HepG2 (cell line): ENCODE measurements around the gene VAV2. TPM values are rescaled to one million over a fixed set of nuclear protein-coding genes. Genes with fewer than 3 reads are reported as not detected.
A peak's percentile ranks its signal among the peaks of the same experiment; 100 is the strongest.

Experiments
- ATAC-seq: fragments of 200-7000 bp; cut with Tn5 transposase; 3 replicates; pipeline ENCODE4 v1.9.1; 2020; ENCODE audit warnings: mild to moderate bottlenecking, moderate library complexity
- BruUV-seq: library from RNA; stranded (reverse); fragments of 400-500 nt; replicated peaks from 2 replicates; lab custom pipeline; 2021; lab: Mats Ljungman, UMichigan
- CTCF ChIA-PET: fragments of 300-600 bp; formaldehyde crosslinking; extraction: SDS; loops from one replicate; lab custom pipeline; 2021; ENCODE audit warnings: low total read pairs, inconsistent platforms, low intra/inter-chr PET ratio; lab: Yijun Ruan, JAX
- POLR2A ChIA-PET: fragments of 350-600 bp; sonication (Branson Sonifier 250); formaldehyde crosslinking; loops from one replicate; lab custom pipeline; 2020; ENCODE audit warnings: antibody characterized with exemption, inconsistent platforms; lab: Yijun Ruan, JAX
- DNase-seq: peaks from one replicate; pipeline ENCODE4 v3.0.0-alpha.2; 2015; ENCODE audit warnings: low spot score
- FAIRE-seq: peaks from 3 replicates; lab custom pipeline; 2011; peaks lifted over from hg19 to GRCh38; lab: Jason Lieb, UNC
- H2AFZ ChIP-seq: one replicate; pipeline ENCODE4 v1.6.1; 2011; ENCODE audit warnings: low read length, inconsistent platforms
- H3K27ac ChIP-seq: fragments of 300-600 bp; 3 replicates; pipeline ENCODE4 v1.8.0; 2011; ENCODE audit warnings: mixed run types, mild to moderate bottlenecking, mixed read lengths, low read length, inconsistent platforms; ENCODE audit not compliant: insufficient read depth; ENCODE audit errors: extremely low read length
- H3K27me3 ChIP-seq, 2 experiments: fragments of 200-600 bp in 1 of 2; 2 replicates in 1 of 2; 3 replicates in 1 of 2; pipeline versions ENCODE4 v1.6.0 to v1.8.0; 2011; ENCODE audit warnings: low read length in 2 of 2, mild to moderate bottlenecking in 2 of 2, moderate library complexity in 2 of 2, inconsistent platforms in 1 of 2; ENCODE audit not compliant: insufficient read depth in 2 of 2, control insufficient read depth in 1 of 2
- H3K36me3 ChIP-seq, 2 experiments: fragments of 200-600 bp in 1 of 2; replicated peaks in 1 of 2; 2 replicates in 1 of 2; 3 replicates in 1 of 2; pipeline versions ENCODE4 v1.5.1 to v1.8.0; 2011; ENCODE audit warnings: low read length in 2 of 2, inconsistent platforms in 1 of 2; ENCODE audit not compliant: insufficient read depth in 2 of 2, control insufficient read depth in 1 of 2
- H3K4me1 ChIP-seq: 2 replicates; pipeline ENCODE4 v1.5.1; 2012; ENCODE audit warnings: low read length, inconsistent platforms; ENCODE audit not compliant: insufficient read depth
- H3K4me2 ChIP-seq: 2 replicates; pipeline ENCODE4 v1.6.0; 2011; ENCODE audit warnings: low read depth, low read length, inconsistent platforms
- H3K4me3 ChIP-seq, 3 experiments: fragments of 200-600 bp in 1 of 3; sonication (generic), shearing (Covaris generic) in 1 of 3; replicated peaks in 1 of 3; 2 replicates each; pipeline ENCODE4 v1.5.1; 2011 to 2016; ENCODE audit warnings: low read length in 3 of 3, inconsistent platforms in 2 of 3, low read depth in 2 of 3, mild to moderate bottlenecking in 2 of 3, control low read depth in 1 of 3, mixed read lengths in 1 of 3; ENCODE audit not compliant: insufficient read depth in 1 of 3
- H3K79me2 ChIP-seq: one replicate; pipeline ENCODE4 v1.6.1; 2011; ENCODE audit warnings: low read length, inconsistent platforms; ENCODE audit not compliant: insufficient read depth
- H3K9ac ChIP-seq: 2 replicates; pipeline ENCODE4 v1.6.0; 2011; ENCODE audit warnings: mild to moderate bottlenecking, low read depth, low read length, inconsistent platforms; ENCODE audit not compliant: insufficient read depth
- H3K9me3 ChIP-seq: 2 replicates; pipeline ENCODE4 v1.5.1; 2012; ENCODE audit warnings: mild to moderate bottlenecking, low read length
- H4K20me1 ChIP-seq: 2 replicates; pipeline ENCODE4 v1.6.0; 2011; ENCODE audit warnings: inconsistent platforms, mild to moderate bottlenecking, low read length, moderate library complexity; ENCODE audit not compliant: insufficient read depth
- AGO2 ChIP-seq: fragments of 200-400 bp; formaldehyde crosslinking; optimal IDR thresholded peaks from 2 replicates; pipeline ENCODE3; 2017; ENCODE audit warnings: mild to moderate bottlenecking, low read depth, low read length, moderate library complexity
- ATM ChIP-seq: fragments of 450-650 bp; IDR thresholded peaks from 2 replicates; pipeline ENCODE4 v1.7.1; 2017; ENCODE audit warnings: mild to moderate bottlenecking, borderline replicate concordance
- NFKB2 ChIP-seq: sonication (generic); formaldehyde crosslinking; IDR thresholded peaks from 2 replicates; pipeline ENCODE4 v1.4.0; 2020; ENCODE audit warnings: missing genetic modification reagents, borderline replicate concordance
- TEAD2 ChIP-seq: sonication (generic); formaldehyde crosslinking; IDR thresholded peaks from 2 replicates; pipeline ENCODE4 v1.9.0; 2021; ENCODE audit warnings: missing genetic modification reagents
- ZMYM3 ChIP-seq: sonication (generic); formaldehyde crosslinking; IDR thresholded peaks from 2 replicates; pipeline ENCODE4 v1.5.1; 2020; ENCODE audit warnings: mild to moderate bottlenecking, missing genetic modification reagents
- ZNF629 ChIP-seq: sonication (generic); formaldehyde crosslinking; conservative IDR thresholded peaks from 2 replicates; pipeline ENCODE4 v1.5.0; 2020; ENCODE audit warnings: missing genetic modification reagents
- WGBS: methylation state at CpG from one replicate; pipeline ENCODE4 v1.1.6; 2017; ENCODE audit warnings: low lambda C conversion rate; 5-methylcytosine and 5-hydroxymethylcytosine counted together
- in situ Hi-C: cut with HindIII; loops from 2 replicates; pipeline ENCODE4 v1.10.0; 2017; ENCODE audit warnings: low pct_unique_long_range_greater_than_20kb; ENCODE audit not compliant: extremely low pct_ligation_motif_present
- intact Hi-C: fragments of 100-400 bp; cut with micrococcal nuclease; formaldehyde crosslinking; loops from one replicate; pipeline ENCODE4 v1.10.0; 2022; ENCODE audit not compliant: unreplicated experiment
- polyA plus RNA-seq, 8 experiments: library from polyadenylated mRNA; depleted of rRNA in 3 of 8; stranded (reverse) in 7 of 8; unstranded in 1 of 8; fragments of >200 nt; fragmentation: Illumina TruSeq in 4 of 8; extraction: Trizol in 4 of 8; gene quantifications; 2 replicates each; pipeline versions ENCODE4 v1.2.1 to v1.2.3, GENCODE V29; 2011 to 2016; ENCODE audit warnings: low read depth in 4 of 8, missing spikeins in 1 of 8, mixed read lengths in 1 of 8; ENCODE audit not compliant: insufficient read depth in 1 of 8
- total RNA-seq, 5 experiments: library from RNA; depleted of rRNA; stranded (reverse); fragments of >200 nt; fragmentation: Illumina TruSeq; extraction: Trizol; gene quantifications; 2 replicates each; pipeline ENCODE4 v1.2.3, GENCODE V29; 2016; ENCODE audit warnings: low read depth in 1 of 5
- TF ChIP-seq, protein P1 (sequence below), 2 experiments: IDR thresholded peaks; 2 replicates each; pipeline ENCODE4 v1.6.1; 2011 to 2012; ENCODE audit warnings: low read length in 2 of 2, borderline replicate concordance in 1 of 2, low read depth in 1 of 2, mild to moderate bottlenecking in 1 of 2, moderate library complexity in 1 of 2
- TF ChIP-seq, protein P2 (sequence below): sonication (generic); formaldehyde crosslinking; IDR thresholded peaks from 2 replicates; pipeline ENCODE4 v1.8.0; 2022; ENCODE audit warnings: mild to moderate bottlenecking, missing genetic modification reagents; ENCODE audit not compliant: insufficient replicate concordance

VAV2 gene
- total and polyA plus RNA-seq, 2 of the 13 experiments (the other 11 are each of a cell fraction or from before 2014, with no cell fraction given): 22.5 to 22.9 TPM

GRCh38 chr9:133919253-133920115 lies 72.6 kb downstream of the VAV2 start (continued):
- TF ChIP-seq TEAD2 (CRISPR knock-in tag): no peak
- TF ChIP-seq, all 625 proteins: peak for 1

DNA sequence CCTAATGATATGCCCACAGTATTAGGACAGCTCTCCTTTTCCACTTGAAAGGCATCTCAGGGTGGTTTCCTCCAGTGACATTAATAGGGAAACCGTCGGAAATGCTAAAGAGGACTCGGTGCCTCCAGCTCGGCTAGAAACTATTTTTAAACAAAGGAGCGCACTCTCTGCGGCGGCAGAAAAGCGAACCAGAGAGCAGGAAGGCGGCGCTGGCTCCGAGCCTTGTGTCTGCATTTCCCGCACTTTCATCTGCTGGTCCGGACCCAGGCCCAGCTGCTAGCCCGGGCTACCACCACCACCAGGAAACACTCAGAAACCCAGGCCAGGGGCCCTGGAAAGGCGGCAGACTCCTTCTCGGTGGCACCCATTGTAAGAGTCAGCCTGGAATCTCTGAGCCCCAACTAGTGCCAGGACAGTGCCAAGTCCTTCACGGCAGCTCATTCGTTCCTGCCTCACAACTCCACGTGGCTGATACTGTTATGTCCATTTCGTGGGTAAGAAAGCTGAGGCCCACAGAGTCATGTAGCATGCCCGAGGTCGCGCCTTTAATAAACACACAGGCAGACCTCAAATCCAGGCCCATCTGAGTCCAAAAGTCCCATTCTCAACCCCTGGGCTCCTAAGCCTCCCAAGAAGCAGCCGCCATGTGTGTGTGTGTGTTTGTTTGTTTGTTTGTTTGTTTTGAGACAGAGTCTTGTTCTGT lies 73.9 kb downstream of the VAV2 start:
- intact Hi-C loops: no loop called here
- H3K27ac ChIP-seq: peak overlapping the region; percentile 49
- POLR2A ChIA-PET: interaction anchor here (0.8 to 1.6 kb wide), 2 partner anchors 26 to 74 kb away, joined by 3 to 5 read pairs; no protein-coding TSS in a partner anchor
- no peak for TF ChIP-seq ATM
- TF ChIP-seq ZMYM3 (CRISPR knock-in tag): peak; percentile 80
- TF ChIP-seq ZNF629: peak; percentile 89
- TF ChIP-seq NFKB2 (CRISPR knock-in tag): 0 out of 2 replicates have a peak, but pooled peaks have one; percentile 36
- TF ChIP-seq, protein P1, sequence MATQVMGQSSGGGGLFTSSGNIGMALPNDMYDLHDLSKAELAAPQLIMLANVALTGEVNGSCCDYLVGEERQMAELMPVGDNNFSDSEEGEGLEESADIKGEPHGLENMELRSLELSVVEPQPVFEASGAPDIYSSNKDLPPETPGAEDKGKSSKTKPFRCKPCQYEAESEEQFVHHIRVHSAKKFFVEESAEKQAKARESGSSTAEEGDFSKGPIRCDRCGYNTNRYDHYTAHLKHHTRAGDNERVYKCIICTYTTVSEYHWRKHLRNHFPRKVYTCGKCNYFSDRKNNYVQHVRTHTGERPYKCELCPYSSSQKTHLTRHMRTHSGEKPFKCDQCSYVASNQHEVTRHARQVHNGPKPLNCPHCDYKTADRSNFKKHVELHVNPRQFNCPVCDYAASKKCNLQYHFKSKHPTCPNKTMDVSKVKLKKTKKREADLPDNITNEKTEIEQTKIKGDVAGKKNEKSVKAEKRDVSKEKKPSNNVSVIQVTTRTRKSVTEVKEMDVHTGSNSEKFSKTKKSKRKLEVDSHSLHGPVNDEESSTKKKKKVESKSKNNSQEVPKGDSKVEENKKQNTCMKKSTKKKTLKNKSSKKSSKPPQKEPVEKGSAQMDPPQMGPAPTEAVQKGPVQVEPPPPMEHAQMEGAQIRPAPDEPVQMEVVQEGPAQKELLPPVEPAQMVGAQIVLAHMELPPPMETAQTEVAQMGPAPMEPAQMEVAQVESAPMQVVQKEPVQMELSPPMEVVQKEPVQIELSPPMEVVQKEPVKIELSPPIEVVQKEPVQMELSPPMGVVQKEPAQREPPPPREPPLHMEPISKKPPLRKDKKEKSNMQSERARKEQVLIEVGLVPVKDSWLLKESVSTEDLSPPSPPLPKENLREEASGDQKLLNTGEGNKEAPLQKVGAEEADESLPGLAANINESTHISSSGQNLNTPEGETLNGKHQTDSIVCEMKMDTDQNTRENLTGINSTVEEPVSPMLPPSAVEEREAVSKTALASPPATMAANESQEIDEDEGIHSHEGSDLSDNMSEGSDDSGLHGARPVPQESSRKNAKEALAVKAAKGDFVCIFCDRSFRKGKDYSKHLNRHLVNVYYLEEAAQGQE (IDR thresholded peaks at IDR 0.05; ENCODE audit: borderline replicate concordance in 1 of 2, low read depth in 1 of 2, low read length in 2 of 2): no peak
- TF ChIP-seq AGO2: peak; percentile 20
- TF ChIP-seq, protein P2, sequence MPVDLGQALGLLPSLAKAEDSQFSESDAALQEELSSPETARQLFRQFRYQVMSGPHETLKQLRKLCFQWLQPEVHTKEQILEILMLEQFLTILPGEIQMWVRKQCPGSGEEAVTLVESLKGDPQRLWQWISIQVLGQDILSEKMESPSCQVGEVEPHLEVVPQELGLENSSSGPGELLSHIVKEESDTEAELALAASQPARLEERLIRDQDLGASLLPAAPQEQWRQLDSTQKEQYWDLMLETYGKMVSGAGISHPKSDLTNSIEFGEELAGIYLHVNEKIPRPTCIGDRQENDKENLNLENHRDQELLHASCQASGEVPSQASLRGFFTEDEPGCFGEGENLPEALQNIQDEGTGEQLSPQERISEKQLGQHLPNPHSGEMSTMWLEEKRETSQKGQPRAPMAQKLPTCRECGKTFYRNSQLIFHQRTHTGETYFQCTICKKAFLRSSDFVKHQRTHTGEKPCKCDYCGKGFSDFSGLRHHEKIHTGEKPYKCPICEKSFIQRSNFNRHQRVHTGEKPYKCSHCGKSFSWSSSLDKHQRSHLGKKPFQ (CRISPR knock-in tag): no peak
- in situ Hi-C loops: no loop called here
- ATAC-seq: no peak
- DNase-seq: no peak
- WGBS: 92% methylated on average over 22 of the region's 24 CpGs
- CTCF ChIA-PET: no interaction called here
- 0 out of 2 replicates have a peak, but pooled peaks cover 2% of the 10 kb centered on the region for H4K20me1 ChIP-seq
- H3K27me3 ChIP-seq: no peaks in the 10 kb centered on the region
- peaks cover 76% of the 10 kb centered on the region for H3K79me2 ChIP-seq
- peaks cover 0 to 4% of the 10 kb centered on the region in 2 experiments; a peak in 3 of 5 replicates for H3K36me3 ChIP-seq
- FAIRE-seq: no peak
- peak overlapping the region; percentile 42; the same call in 1 of the 2 replicates for H3K4me2 ChIP-seq
- H2AFZ ChIP-seq: no peak overlapping the region
- peaks cover 63% of the 10 kb centered on the region for H3K4me1 ChIP-seq
- no peak overlapping the region for H3K4me3 ChIP-seq
- BruUV-seq: TSS peak; percentile 29
- H3K9ac ChIP-seq: peak overlapping the region; percentile 15; the same call in 1 of the 2 replicates
- no peaks in the 10 kb centered on the region for H3K9me3 ChIP-seq
